K562 (cell line): ENCODE data around the gene AHSG. TPM values are rescaled to one million over a fixed set of nuclear protein-coding genes. Genes with fewer than 3 reads are reported as not detected.

Experiments
- BCOR ChIP-seq: fragments of 450-650 bp; IDR thresholded peaks from 2 replicates; pipeline ENCODE4 v1.6.1; 2016
- CBFA2T3 ChIP-seq: fragments of 450-650 bp; IDR thresholded peaks from 2 replicates; pipeline ENCODE4 v1.6.1; 2017
- DPF2 ChIP-seq: fragments of 450-650 bp; IDR thresholded peaks from 2 replicates; pipeline ENCODE4 v1.6.1; 2016
- FIP1L1 ChIP-seq: fragments of 200-400 bp; formaldehyde crosslinking; IDR thresholded peaks from 2 replicates; pipeline ENCODE4 v1.6.1; 2018; ENCODE audit warnings: mild to moderate bottlenecking, low read depth, low read length; ENCODE audit not compliant: poor library complexity, severe bottlenecking
- FOSL1 ChIP-seq: fragments of 200-800 bp; sonication (Bioruptor generic); conservative IDR thresholded peaks from 2 replicates; pipeline ENCODE4 v1.6.1; 2016; ENCODE audit warnings: missing genetic modification characterization, missing compliant biosample characterization
- GTF2A2 ChIP-seq: IDR thresholded peaks from 2 replicates; pipeline ENCODE4 v1.6.1; 2016; ENCODE audit warnings: mild to moderate bottlenecking, missing genetic modification characterization, missing compliant biosample characterization
- HDAC8 ChIP-seq: fragments of 450-650 bp; IDR thresholded peaks from 2 replicates; pipeline ENCODE4 v1.6.1; 2016; ENCODE audit warnings: mild to moderate bottlenecking, missing genetic modification characterization, moderate library complexity, missing compliant biosample characterization
- HMG20A ChIP-seq: fragments of 450-650 bp; formaldehyde crosslinking; conservative IDR thresholded peaks from 2 replicates; pipeline ENCODE4 v1.4.0; 2020; ENCODE audit warnings: mild to moderate bottlenecking, mixed read lengths
- JUN ChIP-seq, 2 experiments: sonication (generic) in 1 of 2; formaldehyde crosslinking in 1 of 2; IDR thresholded peaks; 2 replicates each; pipeline versions ENCODE4 v1.6.1 to v1.8.0; 2012 to 2022; ENCODE audit warnings: borderline replicate concordance in 2 of 2, mild to moderate bottlenecking in 2 of 2, improper control_type of control experiment in 1 of 2, low read depth in 1 of 2, low read length in 1 of 2, missing genetic modification reagents in 1 of 2
- MYBL2 ChIP-seq, 2 experiments: fragments of 450-650 bp in 1 of 2; sonication (generic) in 1 of 2; formaldehyde crosslinking in 1 of 2; IDR thresholded peaks; 2 replicates each; pipeline versions ENCODE4 v1.6.1 to v1.8.1; 2017 to 2022; ENCODE audit warnings: borderline replicate concordance in 1 of 2, inconsistent platforms in 1 of 2, low read depth in 1 of 2, mild to moderate bottlenecking in 1 of 2, missing genetic modification reagents in 1 of 2, moderate library complexity in 1 of 2
- NFXL1 ChIP-seq: fragments of 450-650 bp; formaldehyde crosslinking; IDR thresholded peaks from 2 replicates; pipeline ENCODE4 v1.4.0; 2021; ENCODE audit warnings: mild to moderate bottlenecking
- POLR3G ChIP-seq: IDR thresholded peaks from 2 replicates; pipeline ENCODE4 v1.6.1; 2011; ENCODE audit not compliant: insufficient read length, insufficient replicate concordance; ENCODE audit errors: extremely low read depth
- SIX5 ChIP-seq, 2 experiments: IDR thresholded peaks; 2 replicates each; pipeline ENCODE4 v1.6.1; 2011; ENCODE audit warnings: low read length in 2 of 2, borderline replicate concordance in 1 of 2, low read depth in 1 of 2, mild to moderate bottlenecking in 1 of 2, moderate library complexity in 1 of 2; ENCODE audit not compliant: insufficient read depth in 1 of 2
- SREBF2 ChIP-seq: sonication (generic); formaldehyde crosslinking; IDR thresholded peaks from 2 replicates; pipeline ENCODE4 v1.4.0; 2020; ENCODE audit warnings: mild to moderate bottlenecking, missing genetic modification reagents
- U2AF1 ChIP-seq: fragments of 200-400 bp; formaldehyde crosslinking; optimal IDR thresholded peaks from 2 replicates; pipeline ENCODE3; 2017; ENCODE audit warnings: mild to moderate bottlenecking, low read depth, low read length, moderate library complexity
- XRCC3 ChIP-seq: fragments of 450-650 bp; IDR thresholded peaks from 2 replicates; pipeline ENCODE4 v1.6.1; 2017; ENCODE audit warnings: mild to moderate bottlenecking, moderate library complexity
- ZNF644 ChIP-seq: fragments of 200-800 bp; sonication (Bioruptor generic); IDR thresholded peaks from 2 replicates; pipeline ENCODE4 v1.6.1; 2016; ENCODE audit warnings: low read depth, missing genetic modification characterization, missing compliant biosample characterization
- polyA plus RNA-seq, 8 experiments: library from polyadenylated mRNA; depleted of rRNA in 4 of 8; stranded (reverse) in 5 of 8; unstranded in 3 of 8; fragments of >200 nt; fragmentation: Nextera tagmentation in 2 of 8; fragmentation: Illumina TruSeq in 1 of 8; extraction: Ambion mirVana in 2 of 8; extraction: Trizol in 1 of 8; gene quantifications; 2 replicates each; pipeline versions ENCODE4 v1.2.1 to v1.2.3, GENCODE V29; 2011 to 2014; ENCODE audit warnings: inconsistent platforms in 1 of 8, missing spikeins in 1 of 8
- total RNA-seq, 7 experiments: library from RNA; depleted of rRNA in 6 of 7; stranded (reverse); fragments of >200 nt in 6 of 7; fragmentation: Illumina TruSeq in 2 of 7; extraction: Trizol in 2 of 7; gene quantifications; 2 replicates each; pipeline versions ENCODE4 v1.2.1 to v1.2.3, GENCODE V29; 2011 to 2021; ENCODE audit warnings: low replicate concordance in 1 of 7
- TF ChIP-seq, protein P1 (sequence below): conservative IDR thresholded peaks from 2 replicates; pipeline ENCODE4 v1.6.1; 2011; ENCODE audit warnings: low read depth, mild to moderate bottlenecking, low read length; ENCODE audit not compliant: control insufficient read depth
- TF ChIP-seq, protein P2 (sequence below): fragments of 450-650 bp; IDR thresholded peaks from 2 replicates; pipeline ENCODE4 v1.6.1; 2016
- TF ChIP-seq, protein P3 (sequence below): fragments of 450-650 bp; formaldehyde crosslinking; IDR thresholded peaks from 2 replicates; pipeline ENCODE4 v1.4.0; 2020; ENCODE audit warnings: mild to moderate bottlenecking, mixed read lengths
- TF ChIP-seq, protein P4 (sequence below): fragments of 250-450 bp; sonication (Bioruptor Pico); IDR thresholded peaks from 2 replicates; pipeline ENCODE4 v1.5.0; 2021; ENCODE audit warnings: mild to moderate bottlenecking, borderline replicate concordance

AHSG gene
- total and polyA plus RNA-seq, 9 of the 15 experiments (the other 6 are each of a cell fraction or from before 2014, with no cell fraction given): 0.69 TPM; not detected in 8

DNA sequence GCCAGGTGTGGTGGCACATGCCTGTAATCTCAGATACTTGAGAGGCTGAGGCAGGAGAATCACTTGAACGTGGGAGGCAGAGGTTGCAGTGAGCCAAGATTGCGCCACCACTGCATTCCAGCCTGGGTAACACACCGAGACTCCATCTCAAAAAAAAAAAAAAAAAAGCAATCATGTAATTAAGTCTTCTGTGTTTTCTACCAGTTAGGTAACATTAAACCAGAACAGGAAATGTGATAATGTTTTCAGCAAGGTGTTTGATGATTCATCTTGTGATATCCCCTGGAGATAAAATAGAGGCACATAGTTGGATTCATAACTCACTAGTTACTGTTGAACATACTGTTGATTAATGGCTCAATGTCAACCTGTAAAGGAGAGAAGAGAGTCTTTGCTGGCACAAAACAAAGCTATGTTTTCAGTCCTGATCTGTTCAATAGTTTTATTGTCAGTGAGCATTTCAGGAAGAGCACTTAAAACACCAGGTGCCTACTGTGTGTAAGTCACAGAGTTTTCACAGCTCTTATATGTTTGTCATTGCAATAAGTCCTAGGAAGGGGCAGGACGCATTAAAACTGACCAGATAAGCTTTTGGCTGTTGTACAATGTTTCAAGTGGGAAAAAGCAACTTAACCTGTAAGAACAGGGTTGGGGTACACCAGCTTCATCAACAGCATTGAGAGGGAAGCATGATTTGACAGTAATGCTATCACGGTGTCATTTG is 22.8 kb upstream of the AHSG start (continued):
- TF ChIP-seq JUN (IDR thresholded peaks at IDR 0.05; ENCODE audit: borderline replicate concordance, low read depth, low read length) (0 out of 2 replicates have a peak, but pooled peaks have one; percentile 27), JUN (CRISPR knock-in tag; IDR thresholded peaks at IDR 0.05; ENCODE audit: borderline replicate concordance) (no peak), NFXL1 (CRISPR knock-in tag) (no peak), HDAC8 (tag) (no peak), U2AF1 (no peak), FIP1L1 (no peak), ZNF644 (tag) (no peak), BCOR (no peak), SIX5 (IDR thresholded peaks at IDR 0.05; ENCODE audit: borderline replicate concordance in 1 of 2, insufficient read depth in 1 of 2, low read depth in 1 of 2, low read length in 2 of 2) (no peak), GTF2A2 (tag) (no peak), CBFA2T3 (peak; percentile 13; the same call in 1 of the 2 replicates), MYBL2 (IDR thresholded peaks at IDR 0.05; ENCODE audit: low read depth) (no peak), MYBL2 (CRISPR knock-in tag; IDR thresholded peaks at IDR 0.05; ENCODE audit: borderline replicate concordance) (no peak), XRCC3 (no peak), POLR3G (no peak), HMG20A (no peak), SREBF2 (CRISPR knock-in tag) (no peak), DPF2 (peak; percentile 28; the same call in 1 of the 2 replicates), FOSL1 (tag) (peak; percentile 61; the same call in 1 of the 2 replicates)
- TF ChIP-seq, protein P1, sequence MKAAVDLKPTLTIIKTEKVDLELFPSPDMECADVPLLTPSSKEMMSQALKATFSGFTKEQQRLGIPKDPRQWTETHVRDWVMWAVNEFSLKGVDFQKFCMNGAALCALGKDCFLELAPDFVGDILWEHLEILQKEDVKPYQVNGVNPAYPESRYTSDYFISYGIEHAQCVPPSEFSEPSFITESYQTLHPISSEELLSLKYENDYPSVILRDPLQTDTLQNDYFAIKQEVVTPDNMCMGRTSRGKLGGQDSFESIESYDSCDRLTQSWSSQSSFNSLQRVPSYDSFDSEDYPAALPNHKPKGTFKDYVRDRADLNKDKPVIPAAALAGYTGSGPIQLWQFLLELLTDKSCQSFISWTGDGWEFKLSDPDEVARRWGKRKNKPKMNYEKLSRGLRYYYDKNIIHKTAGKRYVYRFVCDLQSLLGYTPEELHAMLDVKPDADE: no peak
- TF ChIP-seq, protein P2, sequence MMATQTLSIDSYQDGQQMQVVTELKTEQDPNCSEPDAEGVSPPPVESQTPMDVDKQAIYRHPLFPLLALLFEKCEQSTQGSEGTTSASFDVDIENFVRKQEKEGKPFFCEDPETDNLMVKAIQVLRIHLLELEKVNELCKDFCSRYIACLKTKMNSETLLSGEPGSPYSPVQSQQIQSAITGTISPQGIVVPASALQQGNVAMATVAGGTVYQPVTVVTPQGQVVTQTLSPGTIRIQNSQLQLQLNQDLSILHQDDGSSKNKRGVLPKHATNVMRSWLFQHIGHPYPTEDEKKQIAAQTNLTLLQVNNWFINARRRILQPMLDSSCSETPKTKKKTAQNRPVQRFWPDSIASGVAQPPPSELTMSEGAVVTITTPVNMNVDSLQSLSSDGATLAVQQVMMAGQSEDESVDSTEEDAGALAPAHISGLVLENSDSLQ: peak; percentile 36; the same call in 1 of the 2 replicates
- TF ChIP-seq, protein P3, sequence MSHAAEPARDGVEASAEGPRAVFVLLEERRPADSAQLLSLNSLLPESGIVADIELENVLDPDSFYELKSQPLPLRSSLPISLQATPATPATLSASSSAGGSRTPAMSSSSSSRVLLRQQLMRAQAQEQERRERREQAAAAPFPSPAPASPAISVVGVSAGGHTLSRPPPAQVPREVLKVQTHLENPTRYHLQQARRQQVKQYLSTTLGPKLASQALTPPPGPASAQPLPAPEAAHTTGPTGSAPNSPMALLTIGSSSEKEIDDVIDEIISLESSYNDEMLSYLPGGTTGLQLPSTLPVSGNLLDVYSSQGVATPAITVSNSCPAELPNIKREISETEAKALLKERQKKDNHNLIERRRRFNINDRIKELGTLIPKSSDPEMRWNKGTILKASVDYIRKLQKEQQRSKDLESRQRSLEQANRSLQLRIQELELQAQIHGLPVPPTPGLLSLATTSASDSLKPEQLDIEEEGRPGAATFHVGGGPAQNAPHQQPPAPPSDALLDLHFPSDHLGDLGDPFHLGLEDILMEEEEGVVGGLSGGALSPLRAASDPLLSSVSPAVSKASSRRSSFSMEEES (CRISPR knock-in tag): no peak
- TF ChIP-seq, protein P4, sequence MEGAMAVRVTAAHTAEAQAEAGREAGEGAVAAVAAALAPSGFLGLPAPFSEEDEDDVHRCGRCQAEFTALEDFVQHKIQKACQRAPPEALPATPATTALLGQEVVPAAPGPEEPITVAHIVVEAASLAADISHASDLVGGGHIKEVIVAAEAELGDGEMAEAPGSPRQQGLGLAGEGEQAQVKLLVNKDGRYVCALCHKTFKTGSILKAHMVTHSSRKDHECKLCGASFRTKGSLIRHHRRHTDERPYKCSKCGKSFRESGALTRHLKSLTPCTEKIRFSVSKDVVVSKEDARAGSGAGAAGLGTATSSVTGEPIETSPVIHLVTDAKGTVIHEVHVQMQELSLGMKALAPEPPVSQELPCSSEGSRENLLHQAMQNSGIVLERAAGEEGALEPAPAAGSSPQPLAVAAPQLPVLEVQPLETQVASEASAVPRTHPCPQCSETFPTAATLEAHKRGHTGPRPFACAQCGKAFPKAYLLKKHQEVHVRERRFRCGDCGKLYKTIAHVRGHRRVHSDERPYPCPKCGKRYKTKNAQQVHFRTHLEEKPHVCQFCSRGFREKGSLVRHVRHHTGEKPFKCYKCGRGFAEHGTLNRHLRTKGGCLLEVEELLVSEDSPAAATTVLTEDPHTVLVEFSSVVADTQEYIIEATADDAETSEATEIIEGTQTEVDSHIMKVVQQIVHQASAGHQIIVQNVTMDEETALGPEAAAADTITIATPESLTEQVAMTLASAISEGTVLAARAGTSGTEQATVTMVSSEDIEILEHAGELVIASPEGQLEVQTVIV (CRISPR knock-in tag): no peak
